ENCODE measurements around the gene SLC10A7. TPM values are rescaled to one million over a fixed set of nuclear protein-coding genes. Genes with fewer than 3 reads are reported as not detected.

SLC10A7 gene
- total RNA-seq, 1 donor from 2014 or later, result 8.9 TPM

DNA sequence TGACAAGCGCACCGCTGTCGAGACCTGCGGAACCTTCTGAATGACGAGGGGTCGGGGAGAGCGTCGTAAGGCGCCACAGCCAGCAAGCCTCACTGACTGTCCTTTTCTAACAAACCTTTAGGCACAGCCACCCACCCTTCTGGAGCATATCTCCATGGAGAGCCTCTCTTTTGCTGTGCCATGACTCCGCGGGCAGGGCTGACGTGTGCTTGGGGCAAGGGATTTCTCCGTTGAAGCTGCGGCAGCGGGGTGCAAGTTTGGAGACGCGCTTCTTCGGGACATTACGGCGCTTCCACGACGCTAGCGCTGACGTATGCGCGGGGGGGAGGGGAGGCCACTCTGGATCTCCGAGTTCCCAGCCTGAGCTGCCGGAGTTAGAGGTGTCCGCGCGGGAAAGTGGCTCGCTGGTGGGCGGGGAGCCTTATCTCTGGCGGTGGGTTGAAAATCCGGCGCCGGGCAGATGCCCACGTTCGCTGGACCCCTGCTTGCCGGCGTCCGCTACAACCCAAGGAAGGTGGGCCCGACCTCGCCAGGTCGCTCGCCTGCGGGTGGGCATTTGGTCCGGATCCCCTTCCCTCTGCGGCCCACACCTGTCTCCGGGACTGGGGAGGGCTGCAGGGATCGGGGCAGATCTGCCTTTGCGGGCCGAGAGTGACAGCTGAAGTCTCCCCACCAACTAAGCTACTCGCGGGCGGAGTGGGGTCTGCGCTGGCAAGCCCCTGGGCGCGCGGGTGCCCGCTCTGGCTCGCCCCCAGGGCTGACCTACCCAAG, 543 bp upstream of the SLC10A7 start:
- peaks cover 11% of the 10 kb centered on the region for H3K4me1 ChIP-seq (ENCODE audit: insufficient read depth, low read length)
- TF ChIP-seq, protein P1, sequence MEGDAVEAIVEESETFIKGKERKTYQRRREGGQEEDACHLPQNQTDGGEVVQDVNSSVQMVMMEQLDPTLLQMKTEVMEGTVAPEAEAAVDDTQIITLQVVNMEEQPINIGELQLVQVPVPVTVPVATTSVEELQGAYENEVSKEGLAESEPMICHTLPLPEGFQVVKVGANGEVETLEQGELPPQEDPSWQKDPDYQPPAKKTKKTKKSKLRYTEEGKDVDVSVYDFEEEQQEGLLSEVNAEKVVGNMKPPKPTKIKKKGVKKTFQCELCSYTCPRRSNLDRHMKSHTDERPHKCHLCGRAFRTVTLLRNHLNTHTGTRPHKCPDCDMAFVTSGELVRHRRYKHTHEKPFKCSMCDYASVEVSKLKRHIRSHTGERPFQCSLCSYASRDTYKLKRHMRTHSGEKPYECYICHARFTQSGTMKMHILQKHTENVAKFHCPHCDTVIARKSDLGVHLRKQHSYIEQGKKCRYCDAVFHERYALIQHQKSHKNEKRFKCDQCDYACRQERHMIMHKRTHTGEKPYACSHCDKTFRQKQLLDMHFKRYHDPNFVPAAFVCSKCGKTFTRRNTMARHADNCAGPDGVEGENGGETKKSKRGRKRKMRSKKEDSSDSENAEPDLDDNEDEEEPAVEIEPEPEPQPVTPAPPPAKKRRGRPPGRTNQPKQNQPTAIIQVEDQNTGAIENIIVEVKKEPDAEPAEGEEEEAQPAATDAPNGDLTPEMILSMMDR (IDR thresholded peaks at IDR 0.05; ENCODE audit: insufficient read depth, low read depth, low read length), result no peak
- no peak for TF ChIP-seq EZH2 (IDR thresholded peaks at IDR 0.05; ENCODE audit: insufficient read depth, low read length)
- FAIRE-seq, result no peak
- Mint-ChIP-seq H3K27ac (ENCODE audit: unreplicated experiment) (no peak overlapping the region), H3K27me3 (ENCODE audit: low read depth, unreplicated experiment) (no peaks in the 10 kb centered on the region), H3K36me3 (ENCODE audit: low read depth, unreplicated experiment) (peaks cover 2% of the 10 kb centered on the region), H3K9me3 (ENCODE audit: unreplicated experiment) (peaks cover 4% of the 10 kb centered on the region), H3K4me1 (ENCODE audit: low read depth, unreplicated experiment) (peaks cover 2% of the 10 kb centered on the region), H3K4me3 (ENCODE audit: unreplicated experiment) (no peak overlapping the region)
- H3K9ac ChIP-seq (ENCODE audit: low read length), result peak overlapping the region; percentile 93
- H3K27me3 ChIP-seq (ENCODE audit: insufficient read depth, low read length), result no peaks in the 10 kb centered on the region
- H3K4me2 ChIP-seq (ENCODE audit: low read length), result peak overlapping the region; percentile 100
- no peaks in the 10 kb centered on the region for H3K9me3 ChIP-seq (ENCODE audit: insufficient read depth, low read depth, low read length)
- peak overlapping the region; percentile 95 for H3K4me3 ChIP-seq (ENCODE audit: insufficient read depth, low read depth, low read length)
- peak overlapping the region; percentile 100 for H2AFZ ChIP-seq (ENCODE audit: low read depth, low read length)
- H4K20me1 ChIP-seq (ENCODE audit: insufficient read depth, low read length), result peaks cover 10% of the 10 kb centered on the region
- H3K36me3 ChIP-seq (ENCODE audit: insufficient read depth, low read length), result no peaks in the 10 kb centered on the region
- peak overlapping the region; percentile 87 for H3K27ac ChIP-seq (ENCODE audit: low read depth, low read length)
- peak; percentile 73 for DNase-seq (ENCODE audit: low read depth)
- peaks cover 38% of the 10 kb centered on the region for H3K79me2 ChIP-seq (ENCODE audit: insufficient read depth, low read length)

DNA sequence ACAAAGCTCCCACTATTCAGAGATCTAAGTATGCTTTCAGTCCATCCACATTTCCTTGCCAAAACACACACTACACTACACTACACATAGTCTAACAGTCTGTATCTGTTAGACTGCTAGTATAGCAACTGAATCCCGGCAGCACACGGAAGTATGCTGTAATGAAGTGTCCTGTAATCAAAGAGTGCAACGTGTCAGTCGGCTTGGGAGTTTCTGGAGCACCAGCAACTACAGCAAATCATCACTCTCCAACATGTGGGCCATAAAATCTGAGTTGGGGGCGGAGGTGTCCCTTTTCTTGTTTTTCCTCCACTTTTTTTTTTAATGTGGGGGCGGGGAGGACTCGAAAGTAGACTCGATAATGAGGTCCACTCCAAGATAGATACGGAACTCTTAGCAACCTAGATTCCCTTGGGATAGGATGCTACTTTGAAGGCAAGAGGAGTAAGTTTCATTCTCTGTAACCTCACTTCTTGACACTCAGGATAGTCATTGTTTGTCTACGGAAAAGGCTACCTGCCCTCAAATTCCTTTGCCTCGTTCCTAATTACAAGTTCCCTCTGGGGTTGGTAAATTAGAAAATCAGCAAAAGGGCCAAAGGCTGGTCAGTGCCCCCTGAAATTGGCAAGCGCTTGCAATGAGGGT, 722 bp downstream of the SLC10A7 start:
- Histone ChIP-seq H2AFZ (ENCODE audit: low read depth, low read length) (peak overlapping the region; percentile 100), H3K9me3 (ENCODE audit: insufficient read depth, low read depth, low read length) (no peaks in the 10 kb centered on the region), H3K27me3 (ENCODE audit: insufficient read depth, low read length) (no peaks in the 10 kb centered on the region), H3K4me2 (ENCODE audit: low read length) (peak overlapping the region; percentile 100), H3K4me3 (ENCODE audit: insufficient read depth, low read depth, low read length) (peak overlapping the region; percentile 95), H3K36me3 (ENCODE audit: insufficient read depth, low read length) (peaks cover 4% of the 10 kb centered on the region), H3K4me1 (ENCODE audit: insufficient read depth, low read length) (peaks cover 11% of the 10 kb centered on the region), H3K79me2 (ENCODE audit: insufficient read depth, low read length) (peaks cover 38% of the 10 kb centered on the region), H3K9ac (ENCODE audit: low read length) (peak overlapping the region; percentile 93), H4K20me1 (ENCODE audit: insufficient read depth, low read length) (peaks cover 10% of the 10 kb centered on the region), H3K27ac (ENCODE audit: low read depth, low read length) (peak overlapping the region; percentile 87)
- FAIRE-seq, result peak; percentile 34
- H3K9me3 Mint-ChIP-seq (ENCODE audit: unreplicated experiment), result no peaks in the 10 kb centered on the region
- peak; percentile 76 for DNase-seq (ENCODE audit: low read depth)
- peaks cover 2% of the 10 kb centered on the region for H3K4me1 Mint-ChIP-seq (ENCODE audit: low read depth, unreplicated experiment)
- H3K36me3 Mint-ChIP-seq (ENCODE audit: low read depth, unreplicated experiment), result no peaks in the 10 kb centered on the region
- H3K4me3 Mint-ChIP-seq (ENCODE audit: unreplicated experiment), result no peak overlapping the region
- TF ChIP-seq EZH2 (IDR thresholded peaks at IDR 0.05; ENCODE audit: insufficient read depth, low read length), result no peak
- H3K27ac Mint-ChIP-seq (ENCODE audit: unreplicated experiment), result no peak overlapping the region
- H3K27me3 Mint-ChIP-seq (ENCODE audit: low read depth, unreplicated experiment), result no peaks in the 10 kb centered on the region

GRCh38 chr4:146514651-146515357, 6.9 kb downstream of the SLC10A7 start:
- no peaks in the 10 kb centered on the region for H3K36me3 Mint-ChIP-seq (ENCODE audit: low read depth, unreplicated experiment)
- TF ChIP-seq, protein P1 (IDR thresholded peaks at IDR 0.05; ENCODE audit: insufficient read depth, low read depth, low read length), result no peak
- no peak for TF ChIP-seq EZH2 (IDR thresholded peaks at IDR 0.05; ENCODE audit: insufficient read depth, low read length)
- no peaks in the 10 kb centered on the region for H3K27me3 ChIP-seq (ENCODE audit: insufficient read depth, low read length)
- no peak overlapping the region for H3K27ac Mint-ChIP-seq (ENCODE audit: unreplicated experiment)
- peaks cover 8% of the 10 kb centered on the region for H4K20me1 ChIP-seq (ENCODE audit: insufficient read depth, low read length)
- FAIRE-seq, result no peak
- H3K4me3 Mint-ChIP-seq (ENCODE audit: unreplicated experiment), result no peak overlapping the region
- no peak overlapping the region for H3K4me3 ChIP-seq (ENCODE audit: insufficient read depth, low read depth, low read length)
- H3K27ac ChIP-seq (ENCODE audit: low read depth, low read length), result no peak overlapping the region
- peaks cover 22% of the 10 kb centered on the region for H3K79me2 ChIP-seq (ENCODE audit: insufficient read depth, low read length)
- H3K4me2 ChIP-seq (ENCODE audit: low read length), result no peak overlapping the region
- no peaks in the 10 kb centered on the region for H3K9me3 Mint-ChIP-seq (ENCODE audit: unreplicated experiment)
- H3K4me1 Mint-ChIP-seq (ENCODE audit: low read depth, unreplicated experiment), result peaks cover 2% of the 10 kb centered on the region
- DNase-seq (ENCODE audit: low read depth), result no peak
- H3K9ac ChIP-seq (ENCODE audit: low read length), result no peak overlapping the region
- H3K36me3 ChIP-seq (ENCODE audit: insufficient read depth, low read length), result peaks cover 7% of the 10 kb centered on the region
- H3K27me3 Mint-ChIP-seq (ENCODE audit: low read depth, unreplicated experiment), result no peaks in the 10 kb centered on the region
- H2AFZ ChIP-seq (ENCODE audit: low read depth, low read length), result no peak overlapping the region
- no peaks in the 10 kb centered on the region for H3K9me3 ChIP-seq (ENCODE audit: insufficient read depth, low read depth, low read length)
- no peaks in the 10 kb centered on the region for H3K4me1 ChIP-seq (ENCODE audit: insufficient read depth, low read length)
